ENCODE data around the gene CCDC97. TPM values are rescaled to one million over a fixed set of nuclear protein-coding genes. Genes with fewer than 3 reads are reported as not detected.

Gene CCDC97
- total RNA-seq, 1 experiment from 2014 or later = 18.3 TPM

- no peaks in the 10 kb centered on the region for H3K27me3 ChIP-seq (ENCODE audit: low read length)
- no peaks in the 10 kb centered on the region for H3F3A ChIP-seq (ENCODE audit: low read length, unreplicated experiment)
- peaks cover 76% of the 10 kb centered on the region for H3K36me3 ChIP-seq (ENCODE audit: low read depth, low read length)
- H3K9ac ChIP-seq (ENCODE audit: low read length) = no peak overlapping the region
- no peak for DNase-seq
- POLR2A ChIA-PET (ENCODE audit: unreplicated experiment) = no interaction called here
- no peak overlapping the region for H3K4me2 ChIP-seq (ENCODE audit: low read length)
- H3K9me2 ChIP-seq (replicated peaks; ENCODE audit: low read length) = no peaks in the 10 kb centered on the region
- no peaks in the 10 kb centered on the region for H3K4me1 ChIP-seq (ENCODE audit: insufficient read depth, low read length)
- no peaks in the 10 kb centered on the region for H3K79me2 ChIP-seq (ENCODE audit: low read length)
- H2AFZ ChIP-seq (ENCODE audit: low read length) = no peak overlapping the region
- CTCF ChIA-PET = no interaction called here
- no peak for ATAC-seq
- no TSS peak for BruUV-seq (replicated peaks)
- no peak overlapping the region for H3K27ac ChIP-seq (ENCODE audit: low read length)
- H3K9me3 ChIP-seq (ENCODE audit: low read length) = no peaks in the 10 kb centered on the region
- H3K4me3 ChIP-seq (ENCODE audit: low read length) = no peak overlapping the region
- H4K20me1 ChIP-seq (ENCODE audit: low read length) = no peaks in the 10 kb centered on the region
- no peak for TF ChIP-seq EZH2 (IDR thresholded peaks at IDR 0.05; ENCODE audit: low read length, unreplicated experiment)
- TF ChIP-seq EZH2phosphoT487 (IDR thresholded peaks at IDR 0.05; ENCODE audit: borderline replicate concordance, low read length) = no peak
- TF ChIP-seq CTCF (conservative IDR thresholded peaks at IDR 0.05; ENCODE audit: low read depth, low read length) = no peak
- intact Hi-C loops (cut with micrococcal nuclease) = no loop called here
Observed at GRCh38 chr19:41295499-41295898, 14.5 kb upstream of the CCDC97 start.

DNA sequence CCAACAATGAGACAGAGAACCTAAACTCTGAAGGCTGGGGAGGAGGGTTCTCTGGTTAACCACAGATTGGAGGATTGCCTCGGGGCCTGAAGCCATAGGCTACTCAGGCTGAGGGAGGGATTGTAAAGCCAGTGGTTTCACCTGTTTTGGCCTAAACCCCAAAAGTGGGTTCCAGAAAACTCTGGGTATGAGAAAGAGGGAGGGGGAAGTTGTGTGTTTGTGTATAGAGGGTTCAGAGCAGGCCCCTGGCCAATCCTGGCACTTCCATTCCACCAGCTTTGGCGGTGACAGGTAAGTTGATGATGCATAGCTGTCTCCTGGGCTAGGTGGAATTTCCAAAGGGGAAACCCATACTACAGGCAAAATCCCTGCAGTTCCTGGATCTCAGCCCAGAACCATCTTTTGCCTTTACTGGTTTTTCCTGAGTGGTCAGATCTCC is 13.5 kb upstream of the CCDC97 start:
- intact Hi-C loops (cut with micrococcal nuclease) = no loop called here
- TF ChIP-seq EZH2phosphoT487 (IDR thresholded peaks at IDR 0.05; ENCODE audit: borderline replicate concordance, low read length) = no peak
- TF ChIP-seq CTCF (conservative IDR thresholded peaks at IDR 0.05; ENCODE audit: low read depth, low read length) = no peak
- TF ChIP-seq EZH2 (IDR thresholded peaks at IDR 0.05; ENCODE audit: low read length, unreplicated experiment) = no peak
- no peak overlapping the region for H2AFZ ChIP-seq (ENCODE audit: low read length)
- ChIA-PET CTCF (no interaction called here), POLR2A (ENCODE audit: unreplicated experiment) (no interaction called here)
- H3F3A ChIP-seq (ENCODE audit: low read length, unreplicated experiment) = no peaks in the 10 kb centered on the region
- H3K9ac ChIP-seq (ENCODE audit: low read length) = no peak overlapping the region
- no peaks in the 10 kb centered on the region for H3K27me3 ChIP-seq (ENCODE audit: low read length)
- H3K4me1 ChIP-seq (ENCODE audit: insufficient read depth, low read length) = no peaks in the 10 kb centered on the region
- no peaks in the 10 kb centered on the region for H3K9me3 ChIP-seq (ENCODE audit: low read length)
- ATAC-seq (peak; percentile 29), DNase-seq (peak; percentile 60)
- BruUV-seq (replicated peaks) = no TSS peak
- no peak overlapping the region for H3K4me2 ChIP-seq (ENCODE audit: low read length)
- H3K79me2 ChIP-seq (ENCODE audit: low read length) = no peaks in the 10 kb centered on the region
- H4K20me1 ChIP-seq (ENCODE audit: low read length) = no peaks in the 10 kb centered on the region
- peak overlapping the region; percentile 17; the same call in 1 of the 2 replicates for H3K27ac ChIP-seq (ENCODE audit: low read length)
- H3K36me3 ChIP-seq (ENCODE audit: low read depth, low read length) = peaks cover 81% of the 10 kb centered on the region
- no peaks in the 10 kb centered on the region for H3K9me2 ChIP-seq (replicated peaks; ENCODE audit: low read length)
- H3K4me3 ChIP-seq (ENCODE audit: low read length) = no peak overlapping the region

- H3K27ac ChIP-seq (ENCODE audit: low read length) = no peak overlapping the region
Observed at GRCh38 chr19:41297628-41298347, 12.2 kb upstream of the CCDC97 start.

More at GRCh38 chr19:41297628-41298347, 12.2 kb upstream of the CCDC97 start:
- peaks cover 80% of the 10 kb centered on the region for H3K36me3 ChIP-seq (ENCODE audit: low read depth, low read length)
- H4K20me1 ChIP-seq (ENCODE audit: low read length) = no peaks in the 10 kb centered on the region
- ChIA-PET CTCF (no interaction called here), POLR2A (ENCODE audit: unreplicated experiment) (interaction anchor here (0.6 kb wide), 1 partner anchor 66 kb away, joined by 3 read pairs; no protein-coding TSS in a partner anchor)
- no TSS peak for BruUV-seq (replicated peaks)
- TF ChIP-seq EZH2phosphoT487 (IDR thresholded peaks at IDR 0.05; ENCODE audit: borderline replicate concordance, low read length) (no peak), CTCF (conservative IDR thresholded peaks at IDR 0.05; ENCODE audit: low read depth, low read length) (no peak), EZH2 (IDR thresholded peaks at IDR 0.05; ENCODE audit: low read length, unreplicated experiment) (no peak)
- H3K9me3 ChIP-seq (ENCODE audit: low read length) = no peaks in the 10 kb centered on the region
- no peaks in the 10 kb centered on the region for H3K9me2 ChIP-seq (replicated peaks; ENCODE audit: low read length)
- H2AFZ ChIP-seq (ENCODE audit: low read length) = no peak overlapping the region
- no peaks in the 10 kb centered on the region for H3K27me3 ChIP-seq (ENCODE audit: low read length)
- H3K9ac ChIP-seq (ENCODE audit: low read length) = no peak overlapping the region
- no peak overlapping the region for H3K4me2 ChIP-seq (ENCODE audit: low read length)
- H3K4me1 ChIP-seq (ENCODE audit: insufficient read depth, low read length) = no peaks in the 10 kb centered on the region
- no peak for ATAC-seq
- no peaks in the 10 kb centered on the region for H3K79me2 ChIP-seq (ENCODE audit: low read length)
- H3F3A ChIP-seq (ENCODE audit: low read length, unreplicated experiment) = no peaks in the 10 kb centered on the region
- intact Hi-C loops (cut with micrococcal nuclease) = no loop called here
- H3K4me3 ChIP-seq (ENCODE audit: low read length) = no peak overlapping the region
- DNase-seq = no peak

Data from PC-3 (cell line).